NB4 (cell line): Measurements from ENCODE around the gene ATP13A4.

Experiments used
- MAX ChIP-seq: IDR thresholded peaks from 2 replicates; pipeline ENCODE4 v1.6.1; 2011; ENCODE audit warnings: low read depth, low read length
- MYC ChIP-seq: IDR thresholded peaks from 2 replicates; pipeline ENCODE4 v1.6.1; 2011; ENCODE audit warnings: low read depth, low read length
- POLR2A ChIP-seq: IDR thresholded peaks from 2 replicates; pipeline ENCODE4 v1.6.1; 2011; ENCODE audit warnings: mild to moderate bottlenecking; ENCODE audit not compliant: insufficient read length; ENCODE audit errors: extremely low read depth
- TF ChIP-seq, protein P1 (sequence below): IDR thresholded peaks from one replicate; pipeline ENCODE4 v1.5.1; 2012; ENCODE audit warnings: low read depth, low read length

GRCh38 chr3:193502871-193503270 lies 51.8 kb downstream of the ATP13A4 start:
- TF ChIP-seq MAX (no peak), POLR2A (no peak), MYC (no peak)
- TF ChIP-seq, protein P1, sequence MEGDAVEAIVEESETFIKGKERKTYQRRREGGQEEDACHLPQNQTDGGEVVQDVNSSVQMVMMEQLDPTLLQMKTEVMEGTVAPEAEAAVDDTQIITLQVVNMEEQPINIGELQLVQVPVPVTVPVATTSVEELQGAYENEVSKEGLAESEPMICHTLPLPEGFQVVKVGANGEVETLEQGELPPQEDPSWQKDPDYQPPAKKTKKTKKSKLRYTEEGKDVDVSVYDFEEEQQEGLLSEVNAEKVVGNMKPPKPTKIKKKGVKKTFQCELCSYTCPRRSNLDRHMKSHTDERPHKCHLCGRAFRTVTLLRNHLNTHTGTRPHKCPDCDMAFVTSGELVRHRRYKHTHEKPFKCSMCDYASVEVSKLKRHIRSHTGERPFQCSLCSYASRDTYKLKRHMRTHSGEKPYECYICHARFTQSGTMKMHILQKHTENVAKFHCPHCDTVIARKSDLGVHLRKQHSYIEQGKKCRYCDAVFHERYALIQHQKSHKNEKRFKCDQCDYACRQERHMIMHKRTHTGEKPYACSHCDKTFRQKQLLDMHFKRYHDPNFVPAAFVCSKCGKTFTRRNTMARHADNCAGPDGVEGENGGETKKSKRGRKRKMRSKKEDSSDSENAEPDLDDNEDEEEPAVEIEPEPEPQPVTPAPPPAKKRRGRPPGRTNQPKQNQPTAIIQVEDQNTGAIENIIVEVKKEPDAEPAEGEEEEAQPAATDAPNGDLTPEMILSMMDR: no peak
